GM18526 (cell line): ENCODE results near the gene CMC1.

Source experiments
- POLR2A ChIP-seq: IDR thresholded peaks from 3 replicates; pipeline ENCODE4 v1.6.1; 2011; ENCODE audit not compliant: insufficient read length; ENCODE audit errors: extremely low read depth

CMC1 gene, protein sequence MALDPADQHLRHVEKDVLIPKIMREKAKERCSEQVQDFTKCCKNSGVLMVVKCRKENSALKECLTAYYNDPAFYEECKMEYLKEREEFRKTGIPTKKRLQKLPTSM

DNA sequence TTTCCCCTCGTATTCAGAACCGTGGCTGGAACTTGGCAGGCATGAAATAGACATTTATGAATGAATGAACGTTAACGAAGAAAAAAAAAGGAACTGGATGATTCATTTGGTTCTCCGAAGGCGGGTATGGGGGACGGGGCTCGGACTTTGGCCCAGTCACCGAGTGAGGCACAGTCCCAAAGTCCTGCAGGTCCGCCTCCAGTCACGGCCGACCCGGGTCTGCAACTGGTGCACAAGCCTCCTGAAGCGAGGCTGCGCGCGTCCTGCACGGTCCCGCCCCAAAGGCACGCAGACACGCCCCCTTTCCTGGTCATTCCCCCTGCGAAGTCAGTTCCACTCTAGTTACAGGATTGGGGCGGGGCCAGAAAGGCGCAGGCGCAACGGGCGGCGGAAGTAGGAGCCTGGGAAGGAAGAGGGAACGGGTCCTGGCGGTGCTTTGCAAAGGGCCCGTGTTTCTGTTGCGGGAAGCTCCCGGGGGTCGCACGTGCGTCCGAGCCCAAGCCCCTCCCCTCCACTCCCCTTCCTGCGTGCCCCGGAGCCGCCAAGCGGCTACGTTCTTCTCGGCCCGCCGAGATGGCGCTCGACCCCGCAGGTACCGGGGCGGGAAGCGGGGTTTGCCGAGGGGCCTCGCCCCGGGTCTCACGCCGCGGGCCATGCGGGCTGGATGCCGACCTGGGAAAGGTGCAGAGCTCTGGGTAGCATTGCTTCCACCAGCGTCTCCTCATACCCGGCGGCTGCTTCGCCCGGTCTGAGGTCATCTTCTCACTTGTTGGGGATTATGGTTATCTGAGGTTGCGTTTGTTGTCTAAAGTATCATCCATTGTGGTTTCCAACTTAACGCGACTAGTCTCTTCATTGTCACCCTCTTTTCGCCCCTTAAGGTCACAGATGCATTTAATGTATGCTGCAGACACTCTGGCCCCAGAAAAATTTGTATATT is at the start of gene CMC1:
Gene CMC1 (plus strand): TSS at position 399 of the 940 bp plus-strand sequence. CDS start 175 bp downstream, at position 574.
- TF ChIP-seq POLR2A: peak; percentile 88

DNA sequence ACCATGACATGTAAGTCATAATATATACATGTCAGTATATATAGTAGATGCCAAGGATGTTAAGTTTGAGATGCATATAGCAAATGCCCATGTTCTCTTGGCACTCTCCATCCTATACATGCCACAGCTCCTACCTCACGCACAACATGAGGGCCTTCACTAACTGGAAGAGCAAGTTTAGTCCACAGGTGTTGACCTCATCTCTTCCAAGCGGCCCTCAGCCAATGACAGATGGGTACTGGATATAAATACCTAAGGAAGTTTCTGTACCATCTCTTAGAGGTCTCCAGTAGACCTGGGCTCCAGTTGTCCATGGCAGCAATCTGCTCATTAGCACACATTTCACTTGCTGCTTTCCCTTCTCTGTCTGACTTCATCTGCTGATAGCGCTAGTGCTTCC is 43.3 kb upstream of the CMC1 start:
- TF ChIP-seq POLR2A: no peak

DNA sequence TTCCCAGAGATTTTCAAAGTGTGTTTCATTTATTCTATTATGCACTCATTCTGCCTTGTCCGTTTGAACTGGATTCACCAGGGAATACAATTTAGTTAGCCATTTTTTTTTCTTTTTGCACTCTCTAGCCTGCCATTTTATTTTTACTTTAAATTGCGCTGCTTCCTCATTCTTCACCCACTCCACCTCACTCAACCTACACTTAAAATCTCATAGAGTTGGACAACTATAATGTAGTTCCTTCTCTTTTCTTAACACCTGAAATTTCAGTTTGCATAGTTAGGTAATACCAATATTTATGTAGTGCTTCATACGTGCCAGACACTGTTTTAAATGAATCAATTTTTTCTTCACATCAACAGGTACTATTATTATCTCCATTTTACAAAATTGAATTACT is 42.4 kb upstream of the CMC1 start:
- TF ChIP-seq POLR2A: no peak

DNA sequence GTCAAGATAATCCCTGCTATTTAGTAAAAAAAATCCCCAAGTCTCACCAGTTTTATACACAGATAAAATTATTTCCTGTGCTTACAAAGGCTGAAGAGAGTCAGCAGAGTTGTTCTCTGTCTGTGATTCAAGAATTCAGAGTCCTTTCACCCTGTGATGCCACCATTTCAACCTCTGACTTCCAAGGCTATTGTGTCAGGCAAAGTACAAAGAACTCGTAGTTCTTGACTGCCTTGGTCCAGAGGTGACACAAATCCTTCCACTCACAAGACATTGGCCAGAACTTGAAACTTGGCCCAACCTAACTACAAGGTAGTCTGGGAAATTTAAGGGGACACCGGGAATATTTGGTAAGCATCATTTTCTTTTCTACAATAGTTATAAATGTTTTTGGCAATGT is 34.9 kb upstream of the CMC1 start:
- no peak for TF ChIP-seq POLR2A

DNA sequence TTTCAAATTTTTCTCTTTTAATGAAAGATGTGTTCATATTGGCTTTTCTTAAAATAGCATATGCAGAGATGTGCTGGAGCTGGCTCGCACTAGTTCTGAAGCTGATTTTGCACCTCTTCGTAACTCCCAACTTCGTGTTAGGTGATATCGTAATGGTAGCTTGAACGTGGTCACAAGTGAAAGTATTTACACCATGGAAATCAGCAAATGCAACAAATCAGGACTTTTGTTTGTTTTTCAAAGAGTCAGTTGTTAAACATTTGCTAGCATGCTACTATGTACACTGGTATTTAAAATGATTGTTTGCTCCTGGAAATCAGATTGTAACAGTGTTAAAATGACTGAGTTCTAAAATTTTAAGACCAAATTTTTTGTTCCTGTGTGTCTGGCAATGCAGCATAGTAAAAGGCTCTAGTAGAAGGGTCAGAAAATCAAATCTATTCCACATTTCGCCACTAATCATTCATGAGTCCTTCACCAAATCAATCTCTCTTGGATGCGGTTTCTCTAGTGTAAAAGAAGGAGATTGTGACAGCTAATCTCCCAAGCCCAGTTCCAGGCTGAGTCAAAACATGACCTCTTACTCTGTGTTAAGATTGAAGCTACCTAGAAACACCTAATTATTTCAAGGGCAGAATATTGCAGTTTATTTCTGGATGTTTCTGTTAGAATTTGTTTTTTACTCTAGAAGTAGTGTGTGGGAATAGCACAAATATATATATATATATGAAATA is 34.3 kb upstream of the CMC1 start:
- no peak for TF ChIP-seq POLR2A

DNA sequence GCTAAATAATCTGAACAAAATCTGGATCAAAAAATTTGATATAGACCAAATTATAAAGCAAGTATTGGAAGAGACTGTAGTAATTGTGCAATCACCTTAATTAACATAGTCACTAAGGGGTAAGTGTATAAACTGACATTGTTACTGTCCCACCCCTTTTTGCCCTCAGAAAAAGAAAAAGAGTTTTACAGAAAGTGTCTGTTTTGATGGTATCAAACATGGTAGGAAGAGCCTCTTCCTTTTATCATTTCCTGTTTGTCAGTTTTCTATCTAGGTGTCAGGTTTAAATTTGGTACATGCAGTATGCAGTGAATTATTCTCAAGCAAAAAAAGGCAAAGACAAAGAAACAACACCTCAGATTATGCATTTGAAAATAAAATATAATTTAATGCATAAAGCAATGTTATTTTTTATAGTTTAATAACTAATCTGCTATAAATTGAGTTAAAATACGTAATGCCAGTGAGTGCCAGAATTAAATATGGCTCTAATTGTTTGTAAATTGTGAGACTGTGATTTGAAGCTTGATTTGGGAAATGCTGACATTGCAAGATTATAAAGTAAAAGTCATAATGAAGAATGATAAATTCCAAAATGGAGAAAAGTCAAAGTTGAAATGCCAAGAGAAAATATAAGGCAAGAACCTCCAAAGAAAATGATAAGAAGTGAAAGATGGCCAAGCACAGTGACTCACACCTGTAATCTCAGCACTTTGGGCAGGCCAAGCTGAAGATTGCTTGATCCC is 30.3 kb upstream of the CMC1 start:
- TF ChIP-seq POLR2A: no peak

DNA sequence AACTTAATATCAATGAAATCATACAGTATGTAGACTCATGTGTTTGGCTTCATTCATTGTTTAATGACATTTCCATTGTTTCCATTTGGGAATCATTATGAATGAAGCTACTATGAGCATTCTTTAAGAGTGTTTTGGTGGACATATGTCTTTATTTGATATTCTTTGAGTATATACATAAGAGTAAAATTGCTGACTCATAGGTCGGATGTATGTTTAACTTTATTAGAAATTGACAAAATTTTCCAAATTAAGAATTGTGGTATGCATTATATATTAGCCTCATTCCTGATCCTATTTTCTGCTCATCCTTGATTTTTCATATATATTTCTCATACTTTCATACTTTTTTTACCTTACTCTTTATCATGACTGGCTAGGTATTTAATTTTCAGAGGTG is 28.7 kb upstream of the CMC1 start:
- no peak for TF ChIP-seq POLR2A

DNA sequence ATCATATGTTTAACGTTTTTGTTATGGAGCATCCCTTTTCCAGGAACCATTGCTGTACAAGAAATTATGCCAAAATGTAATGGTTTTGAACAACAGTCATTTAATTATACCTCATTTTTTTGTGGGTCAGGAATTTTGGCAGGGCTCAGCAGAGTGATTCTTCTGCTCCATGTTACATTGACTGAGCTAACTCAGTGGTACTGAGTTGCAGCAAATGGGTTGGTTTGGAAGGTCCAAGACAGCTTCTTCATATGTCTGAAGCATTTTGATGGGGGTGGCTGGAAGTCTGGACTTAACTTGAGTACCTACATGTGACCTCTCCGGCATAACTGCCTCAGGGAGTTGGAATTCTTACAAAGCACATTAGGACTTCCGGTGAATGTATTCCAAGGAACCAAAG is 26.0 kb upstream of the CMC1 start:
- TF ChIP-seq POLR2A: no peak

DNA sequence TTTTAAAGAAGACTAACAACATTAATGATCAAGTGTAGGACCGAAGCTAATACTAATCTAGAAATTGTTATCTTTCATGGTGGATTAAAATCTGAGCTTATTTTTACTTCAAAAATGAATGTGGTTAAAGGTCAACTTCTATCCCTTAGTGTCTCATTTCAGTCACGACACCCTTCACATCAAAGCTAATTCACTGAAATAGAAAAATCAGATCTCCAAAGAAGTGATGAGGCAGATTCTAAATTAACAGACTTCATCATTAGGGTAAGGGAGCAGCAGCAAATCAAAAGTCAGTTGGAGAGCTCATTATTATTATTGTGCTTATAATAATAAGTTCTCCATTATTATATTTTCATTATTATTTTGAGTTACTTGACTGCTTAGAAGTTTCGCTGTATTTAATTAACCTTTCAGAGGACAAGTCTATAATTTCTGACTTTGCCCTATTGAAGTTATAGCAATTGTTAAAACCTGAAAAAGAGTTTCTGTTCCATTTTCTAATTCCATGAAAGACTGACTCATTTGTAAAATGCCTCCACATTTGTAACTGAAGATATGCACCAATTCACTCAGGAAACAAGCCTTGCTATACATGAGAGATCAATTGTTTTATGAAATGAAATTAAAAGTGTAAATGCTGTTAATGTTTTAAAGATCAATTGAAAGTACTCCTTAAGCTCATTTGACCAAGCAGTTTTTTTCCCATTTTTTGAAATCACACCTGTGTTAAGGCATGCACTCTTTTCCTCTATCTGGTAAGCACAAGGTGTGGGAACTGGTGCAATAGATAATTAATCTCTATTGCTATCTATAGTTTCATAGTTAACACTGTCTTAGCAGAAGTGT is 23.1 kb upstream of the CMC1 start:
- no peak for TF ChIP-seq POLR2A

DNA sequence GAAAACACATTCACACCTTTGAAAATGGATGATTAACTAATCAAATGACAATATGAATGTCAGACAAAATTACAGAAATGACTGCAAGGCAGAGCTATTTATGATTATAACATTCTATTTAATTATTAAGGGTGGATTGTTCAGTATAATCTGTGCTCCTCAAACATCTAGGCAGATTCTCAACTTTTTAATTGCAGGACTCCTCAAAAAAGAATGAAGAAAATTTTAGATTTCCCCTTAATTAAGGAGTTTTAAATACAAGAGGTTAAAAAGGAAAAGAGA is 22.6 kb upstream of the CMC1 start:
- TF ChIP-seq POLR2A: no peak

DNA sequence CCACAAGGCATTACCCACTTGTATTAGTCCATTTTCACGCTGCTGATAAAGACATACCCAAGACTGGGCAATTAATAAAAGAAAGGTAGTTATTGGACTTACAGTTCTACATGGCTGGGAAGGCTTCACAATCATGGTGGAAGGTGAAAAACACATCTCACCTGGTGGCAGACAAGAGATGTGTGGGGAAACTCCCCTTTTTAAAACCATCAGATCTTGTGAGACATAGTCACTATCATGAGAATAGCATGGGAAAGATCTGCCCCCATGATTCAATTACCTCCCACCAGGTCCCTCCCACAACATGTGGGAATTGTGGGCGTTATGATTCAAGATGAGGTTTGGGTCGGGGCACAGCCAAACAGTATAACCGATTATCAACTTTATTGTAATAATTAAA is 17.0 kb upstream of the CMC1 start:
- no peak for TF ChIP-seq POLR2A

DNA sequence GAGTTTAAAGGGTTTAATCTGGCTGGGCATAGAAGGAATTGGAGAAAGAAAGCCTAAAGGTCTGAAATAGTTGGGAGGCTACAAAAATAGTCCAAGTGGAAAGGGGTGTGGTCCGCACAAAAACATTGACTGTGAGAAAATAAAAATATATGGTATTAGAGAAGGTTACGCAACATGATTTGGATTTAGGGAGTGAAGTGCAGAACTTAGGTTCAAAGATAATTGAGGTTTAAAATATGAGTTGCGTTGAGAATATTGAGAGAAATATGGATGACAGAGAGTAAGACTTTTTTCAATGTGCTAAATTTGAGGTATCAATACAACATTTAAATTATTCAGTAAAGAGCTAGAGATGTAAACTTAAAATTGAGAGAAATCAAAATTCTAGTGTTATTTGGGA is 15.4 kb upstream of the CMC1 start:
- no peak for TF ChIP-seq POLR2A

DNA sequence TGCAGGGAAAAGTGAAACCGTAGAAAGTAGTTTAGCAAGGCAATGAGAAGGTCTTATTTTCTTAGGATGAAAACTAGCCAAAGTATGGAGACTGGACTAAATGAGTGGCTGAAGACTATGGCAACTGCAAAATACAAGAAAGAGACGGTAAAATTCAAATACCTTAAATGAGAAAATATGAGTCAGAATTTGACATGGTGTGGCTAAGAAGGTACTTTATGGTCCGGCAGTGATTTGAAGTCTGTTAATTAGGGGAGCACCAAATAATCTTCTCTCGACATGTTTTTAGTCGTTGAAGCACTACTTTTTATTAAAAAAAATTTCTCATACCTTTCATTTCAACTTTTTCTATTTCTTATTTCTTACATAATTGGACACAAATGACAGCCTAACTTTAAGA is 12.8 kb upstream of the CMC1 start:
- no peak for TF ChIP-seq POLR2A

DNA sequence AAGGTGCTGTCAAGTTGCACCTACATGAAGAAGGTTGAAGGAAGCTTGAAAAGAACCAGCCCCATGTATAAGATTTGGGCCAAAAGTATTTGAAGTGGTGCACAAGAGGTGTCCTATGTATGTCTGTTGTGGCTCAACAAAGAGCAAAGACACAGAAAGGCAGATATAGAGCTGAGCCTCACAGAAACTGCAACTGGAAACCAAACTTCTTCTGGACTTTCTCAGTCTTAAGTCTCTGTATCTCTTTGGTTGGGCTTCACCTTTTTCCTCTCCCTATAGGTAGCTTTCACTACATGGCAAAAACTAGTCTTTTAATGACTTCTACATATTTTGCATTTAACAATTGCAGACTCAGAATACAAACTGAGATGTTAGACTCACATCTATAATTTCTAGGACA is 8.8 kb upstream of the CMC1 start:
- no peak for TF ChIP-seq POLR2A

DNA sequence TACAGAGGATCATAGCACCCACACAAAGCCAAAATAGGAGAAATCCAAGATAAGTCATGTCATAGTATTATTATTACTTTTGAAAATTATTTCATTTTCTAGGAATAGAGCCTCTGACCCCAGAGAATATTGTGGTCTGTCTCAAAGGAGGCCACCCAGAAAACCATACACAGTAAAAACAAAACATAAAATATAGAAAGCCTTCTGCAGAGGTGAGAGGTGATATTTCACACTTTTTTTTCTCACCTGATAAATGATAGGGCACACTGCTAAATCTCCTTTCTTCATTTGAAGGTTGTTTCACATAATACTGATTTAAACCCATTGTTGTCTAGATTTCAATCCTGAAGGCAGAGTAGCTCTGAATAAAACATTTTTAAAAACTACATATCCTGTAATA is 7.0 kb upstream of the CMC1 start:
- TF ChIP-seq POLR2A: no peak
